PC-3 (cell line): Measurements from ENCODE around the gene MSTN. TPM values are rescaled to one million over a fixed set of nuclear protein-coding genes. Genes with fewer than 3 reads are reported as not detected.

ENCODE experiments used
- ATAC-seq: fragments of 200-7000 bp; cut with Tn5 transposase; 2 replicates; pipeline ENCODE4 v1.9.1; 2020; ENCODE audit warnings: mild to moderate bottlenecking, moderate library complexity
- BruUV-seq: library from RNA; stranded (reverse); fragments of 400-500 nt; replicated peaks from 2 replicates; lab custom pipeline; 2021; lab: Mats Ljungman, UMichigan
- CTCF ChIA-PET: fragments of 300-600 bp; sonication (Branson Sonifier 250); formaldehyde crosslinking; loops from one replicate; lab custom pipeline; 2022; ENCODE audit warnings: antibody characterized with exemption; lab: Charles Lee
- POLR2A ChIA-PET: fragments of 300-600 bp; sonication (Branson Sonifier 250); formaldehyde crosslinking; loops from one replicate; lab custom pipeline; 2022; ENCODE audit warnings: antibody characterized with exemption; ENCODE audit not compliant: unreplicated experiment; lab: Charles Lee
- DNase-seq: peaks from one replicate; pipeline ENCODE4 v3.0.0-alpha.2; 2015
- H2AFZ ChIP-seq: fragments of 300-600 bp; sonication (generic); 2 replicates; pipeline ENCODE4 v1.6.0; 2016; ENCODE audit warnings: antibody characterized with exemption, low read length
- H3F3A ChIP-seq: fragments of 300-600 bp; sonication (generic); one replicate; pipeline ENCODE4 v1.6.0; 2017; ENCODE audit warnings: antibody characterized with exemption, low read length, control low read depth, mild to moderate bottlenecking; ENCODE audit not compliant: unreplicated experiment
- H3K27ac ChIP-seq: fragments of 300-600 bp; sonication (generic); 2 replicates; pipeline ENCODE4 v1.5.1; 2016; ENCODE audit warnings: mild to moderate bottlenecking, low read length
- H3K27me3 ChIP-seq: fragments of 300-600 bp; sonication (generic); 2 replicates; pipeline ENCODE4 v1.6.1; 2016; ENCODE audit warnings: low read length, mixed read lengths
- H3K36me3 ChIP-seq: fragments of 300-600 bp; sonication (generic); 2 replicates; pipeline ENCODE4 v1.6.1; 2016; ENCODE audit warnings: low read depth, mixed run types, low read length, mixed read lengths
- H3K4me1 ChIP-seq: fragments of 300-600 bp; sonication (generic); 2 replicates; pipeline ENCODE4 v1.5.1; 2016; ENCODE audit warnings: low read length; ENCODE audit not compliant: insufficient read depth
- H3K4me2 ChIP-seq: fragments of 300-600 bp; sonication (generic); 2 replicates; pipeline ENCODE4 v1.6.0; 2016; ENCODE audit warnings: low read length
- H3K4me3 ChIP-seq: fragments of 300-600 bp; sonication (generic); 2 replicates; pipeline ENCODE4 v1.5.1; 2016; ENCODE audit warnings: mild to moderate bottlenecking, low read length, mixed read lengths
- H3K79me2 ChIP-seq: fragments of 300-600 bp; sonication (generic); 2 replicates; pipeline ENCODE4 v1.6.1; 2017; ENCODE audit warnings: low read length, mixed read lengths
- H3K9ac ChIP-seq: fragments of 300-600 bp; sonication (generic); 2 replicates; pipeline ENCODE4 v1.6.0; 2016; ENCODE audit warnings: mild to moderate bottlenecking, low read length
- H3K9me2 ChIP-seq: fragments of 300-600 bp; sonication (generic); replicated peaks from 2 replicates; pipeline ENCODE4 v1.6.1; 2016; ENCODE audit warnings: mixed run types, low read length, mixed read lengths
- H3K9me3 ChIP-seq: fragments of 300-600 bp; sonication (generic); 2 replicates; pipeline ENCODE4 v1.6.1; 2016; ENCODE audit warnings: low read length, mixed read lengths
- H4K20me1 ChIP-seq: fragments of 300-600 bp; sonication (generic); 2 replicates; pipeline ENCODE4 v1.6.1; 2016; ENCODE audit warnings: low read length, mixed read lengths
- CTCF ChIP-seq: fragments of 300-600 bp; sonication (generic); conservative IDR thresholded peaks from 2 replicates; pipeline ENCODE4 v1.5.1; 2017; ENCODE audit warnings: antibody characterized with exemption, low read depth, mild to moderate bottlenecking, low read length
- EZH2 ChIP-seq: fragments of 300-600 bp; sonication (generic); IDR thresholded peaks from one replicate; pipeline ENCODE4 v1.6.1; 2017; ENCODE audit warnings: antibody characterized with exemption, mild to moderate bottlenecking, low read length; ENCODE audit not compliant: unreplicated experiment
- EZH2phosphoT487 ChIP-seq: fragments of 300-600 bp; sonication (generic); IDR thresholded peaks from 2 replicates; pipeline ENCODE4 v1.6.1; 2018; ENCODE audit warnings: mild to moderate bottlenecking, antibody characterized with exemption, low read length, borderline replicate concordance
- intact Hi-C: fragments of 100-400 bp; cut with micrococcal nuclease; formaldehyde crosslinking; loops from 2 replicates; pipeline ENCODE4 v1.9.0; 2023
- total RNA-seq: library from RNA; depleted of rRNA; stranded (reverse); fragments of >200 nt; gene quantifications from 2 replicates; pipeline ENCODE4 v1.2.3, GENCODE V29; 2014

MSTN gene
- total RNA-seq, 1 experiment from 2014 or later, result not detected

- CTCF ChIA-PET, result no interaction called here
- H3K9me2 ChIP-seq, result no peaks in the 10 kb centered on the region
- H3K4me2 ChIP-seq, result no peak overlapping the region
These were observed 47.6 kb upstream of the MSTN start for GRCh38 chr2:190110131-190110530.

GRCh38 chr2:190107409-190107808 is 44.9 kb upstream of the MSTN start:
- ATAC-seq (no peak), DNase-seq (no peak)
- no peak overlapping the region for H2AFZ ChIP-seq
- H3K4me3 ChIP-seq, result no peak overlapping the region
- no peaks in the 10 kb centered on the region for H3K9me3 ChIP-seq
- CTCF ChIA-PET, result no interaction called here
- H3K4me1 ChIP-seq, result no peaks in the 10 kb centered on the region
- no peak overlapping the region for H3K4me2 ChIP-seq
- H4K20me1 ChIP-seq, result no peaks in the 10 kb centered on the region
- TF ChIP-seq CTCF (no peak), EZH2phosphoT487 (no peak), EZH2 (no peak)
- H3F3A ChIP-seq, result no peaks in the 10 kb centered on the region
- POLR2A ChIA-PET, result no interaction called here
- BruUV-seq, result no TSS peak
- no peak overlapping the region for H3K27ac ChIP-seq
- no peaks in the 10 kb centered on the region for H3K36me3 ChIP-seq
- H3K79me2 ChIP-seq, result no peaks in the 10 kb centered on the region
- no peaks in the 10 kb centered on the region for H3K27me3 ChIP-seq
- no peaks in the 10 kb centered on the region for H3K9me2 ChIP-seq
- intact Hi-C loops, result no loop called here
- H3K9ac ChIP-seq, result no peak overlapping the region

More at GRCh38 chr2:190110131-190110530, 47.6 kb upstream of the MSTN start:
- H2AFZ ChIP-seq, result no peak overlapping the region
- no peaks in the 10 kb centered on the region for H3K9me3 ChIP-seq
- H3K79me2 ChIP-seq, result no peaks in the 10 kb centered on the region
- no peak overlapping the region for H3K27ac ChIP-seq
- POLR2A ChIA-PET, result no interaction called here
- no peaks in the 10 kb centered on the region for H3F3A ChIP-seq
- H4K20me1 ChIP-seq, result no peaks in the 10 kb centered on the region
- H3K9ac ChIP-seq, result no peak overlapping the region
- DNase-seq (no peak), ATAC-seq (no peak)
- H3K4me1 ChIP-seq, result no peaks in the 10 kb centered on the region
- intact Hi-C loops, result no loop called here
- no peaks in the 10 kb centered on the region for H3K27me3 ChIP-seq
- TF ChIP-seq EZH2, result no peak
- no peak for TF ChIP-seq CTCF
- TF ChIP-seq EZH2phosphoT487, result no peak
- BruUV-seq, result no TSS peak
- no peak overlapping the region for H3K4me3 ChIP-seq
- no peaks in the 10 kb centered on the region for H3K36me3 ChIP-seq

GRCh38 chr2:190106783-190107182 is 44.3 kb upstream of the MSTN start:
- Histone ChIP-seq H3K9ac (no peak overlapping the region), H3K79me2 (no peaks in the 10 kb centered on the region), H2AFZ (no peak overlapping the region), H3K27ac (no peak overlapping the region), H3K4me1 (no peaks in the 10 kb centered on the region), H3K9me3 (no peaks in the 10 kb centered on the region), H4K20me1 (no peaks in the 10 kb centered on the region), H3K4me2 (no peak overlapping the region), H3K4me3 (no peak overlapping the region), H3K36me3 (no peaks in the 10 kb centered on the region), H3F3A (no peaks in the 10 kb centered on the region), H3K27me3 (no peaks in the 10 kb centered on the region), H3K9me2 (no peaks in the 10 kb centered on the region)
- intact Hi-C loops, result no loop called here
- BruUV-seq, result no TSS peak
- CTCF ChIA-PET, result no interaction called here
- DNase-seq, result no peak
- TF ChIP-seq EZH2phosphoT487 (no peak), CTCF (no peak), EZH2 (no peak)
- POLR2A ChIA-PET, result no interaction called here
- no peak for ATAC-seq
